NB4 (cell line): ENCODE results near the gene ATXN7L1.

Experiments used
- CTCF ChIP-seq: IDR thresholded peaks from one replicate; pipeline ENCODE4 v1.5.1; 2012; ENCODE audit warnings: low read depth, low read length
- POLR2A ChIP-seq: IDR thresholded peaks from 2 replicates; pipeline ENCODE4 v1.6.1; 2011; ENCODE audit warnings: mild to moderate bottlenecking; ENCODE audit not compliant: insufficient read length; ENCODE audit errors: extremely low read depth

- TF ChIP-seq CTCF (no peak), POLR2A (no peak)
Observed at GRCh38 chr7:105610165-105610930, 266.1 kb downstream of the ATXN7L1 start.
